ENCODE results near the gene GPRC5B.

GPRC5B gene

DNA sequence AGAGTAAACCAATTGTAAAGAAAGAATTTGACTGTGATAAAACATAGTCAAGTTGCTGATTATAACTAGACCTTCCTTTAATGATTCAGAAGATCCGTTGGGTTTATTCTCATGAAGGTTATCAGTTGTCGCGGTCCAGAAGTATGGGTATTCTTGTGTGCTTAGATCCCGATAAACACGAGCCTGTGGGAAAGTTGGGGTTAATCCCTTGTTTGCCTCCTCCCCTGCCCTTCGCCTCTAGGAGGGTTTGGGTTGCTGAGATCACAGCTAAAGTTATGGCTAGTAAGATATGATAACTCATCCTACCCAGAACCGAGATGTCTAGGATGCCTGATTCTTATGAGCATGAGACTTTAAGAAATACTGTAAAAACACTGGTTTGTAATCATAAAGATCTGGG is 66.8 kb downstream of the GPRC5B start:
- TF ChIP-seq EZH2 (optimal IDR thresholded peaks at IDR 0.05; ENCODE audit: low read depth, low read length): no peak
- TF ChIP-seq EZH2phosphoT487 (IDR thresholded peaks at IDR 0.05; ENCODE audit: low read length): no peak
- TF ChIP-seq, protein P1, sequence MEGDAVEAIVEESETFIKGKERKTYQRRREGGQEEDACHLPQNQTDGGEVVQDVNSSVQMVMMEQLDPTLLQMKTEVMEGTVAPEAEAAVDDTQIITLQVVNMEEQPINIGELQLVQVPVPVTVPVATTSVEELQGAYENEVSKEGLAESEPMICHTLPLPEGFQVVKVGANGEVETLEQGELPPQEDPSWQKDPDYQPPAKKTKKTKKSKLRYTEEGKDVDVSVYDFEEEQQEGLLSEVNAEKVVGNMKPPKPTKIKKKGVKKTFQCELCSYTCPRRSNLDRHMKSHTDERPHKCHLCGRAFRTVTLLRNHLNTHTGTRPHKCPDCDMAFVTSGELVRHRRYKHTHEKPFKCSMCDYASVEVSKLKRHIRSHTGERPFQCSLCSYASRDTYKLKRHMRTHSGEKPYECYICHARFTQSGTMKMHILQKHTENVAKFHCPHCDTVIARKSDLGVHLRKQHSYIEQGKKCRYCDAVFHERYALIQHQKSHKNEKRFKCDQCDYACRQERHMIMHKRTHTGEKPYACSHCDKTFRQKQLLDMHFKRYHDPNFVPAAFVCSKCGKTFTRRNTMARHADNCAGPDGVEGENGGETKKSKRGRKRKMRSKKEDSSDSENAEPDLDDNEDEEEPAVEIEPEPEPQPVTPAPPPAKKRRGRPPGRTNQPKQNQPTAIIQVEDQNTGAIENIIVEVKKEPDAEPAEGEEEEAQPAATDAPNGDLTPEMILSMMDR (IDR thresholded peaks at IDR 0.05; ENCODE audit: low read length): no peak
- no peaks in the 10 kb centered on the region for H3K27me3 ChIP-seq (replicated peaks; ENCODE audit: insufficient read depth, low read length)
- H3K9me2 ChIP-seq (replicated peaks; ENCODE audit: insufficient read depth, low read length): no peaks in the 10 kb centered on the region
- H3K36me3 ChIP-seq (replicated peaks; ENCODE audit: insufficient read depth, low read length): no peaks in the 10 kb centered on the region
- H3K4me3 ChIP-seq (ENCODE audit: low read length): no peak overlapping the region
- H3K79me2 ChIP-seq (ENCODE audit: low read length): no peaks in the 10 kb centered on the region
- H4K20me1 ChIP-seq (ENCODE audit: insufficient read depth, low read length): no peaks in the 10 kb centered on the region
- no peak overlapping the region for H2AFZ ChIP-seq (ENCODE audit: low read length)
- no peak overlapping the region for H3K4me2 ChIP-seq (ENCODE audit: low read depth, low read length)
- no peaks in the 10 kb centered on the region for H3K9me3 ChIP-seq (replicated peaks; ENCODE audit: insufficient read depth, low read length)
- DNase-seq: no peak
- no peak overlapping the region for H3K27ac ChIP-seq (ENCODE audit: low read length)
- no peaks in the 10 kb centered on the region for H3K4me1 ChIP-seq (ENCODE audit: low read length)
- no peaks in the 10 kb centered on the region for H3F3A ChIP-seq (ENCODE audit: insufficient read depth, low read length)
- no peak overlapping the region for H3K9ac ChIP-seq (ENCODE audit: low read length)

GRCh38 chr16:19817122-19817521 is 67.5 kb downstream of the GPRC5B start:
- Histone ChIP-seq H3K9me2 (replicated peaks; ENCODE audit: insufficient read depth, low read length) (no peaks in the 10 kb centered on the region), H2AFZ (ENCODE audit: low read length) (no peak overlapping the region), H3K79me2 (ENCODE audit: low read length) (no peaks in the 10 kb centered on the region), H3K9ac (ENCODE audit: low read length) (no peak overlapping the region), H4K20me1 (ENCODE audit: insufficient read depth, low read length) (no peaks in the 10 kb centered on the region), H3K4me3 (ENCODE audit: low read length) (no peak overlapping the region), H3K27me3 (replicated peaks; ENCODE audit: insufficient read depth, low read length) (no peaks in the 10 kb centered on the region), H3K9me3 (replicated peaks; ENCODE audit: insufficient read depth, low read length) (no peaks in the 10 kb centered on the region), H3K27ac (ENCODE audit: low read length) (no peak overlapping the region), H3F3A (ENCODE audit: insufficient read depth, low read length) (no peaks in the 10 kb centered on the region), H3K4me2 (ENCODE audit: low read depth, low read length) (no peak overlapping the region), H3K36me3 (replicated peaks; ENCODE audit: insufficient read depth, low read length) (no peaks in the 10 kb centered on the region), H3K4me1 (ENCODE audit: low read length) (no peaks in the 10 kb centered on the region)
- TF ChIP-seq, protein P1 (IDR thresholded peaks at IDR 0.05; ENCODE audit: low read length): no peak
- TF ChIP-seq EZH2 (optimal IDR thresholded peaks at IDR 0.05; ENCODE audit: low read depth, low read length) (no peak), EZH2phosphoT487 (IDR thresholded peaks at IDR 0.05; ENCODE audit: low read length) (no peak)
- DNase-seq: no peak

DNA sequence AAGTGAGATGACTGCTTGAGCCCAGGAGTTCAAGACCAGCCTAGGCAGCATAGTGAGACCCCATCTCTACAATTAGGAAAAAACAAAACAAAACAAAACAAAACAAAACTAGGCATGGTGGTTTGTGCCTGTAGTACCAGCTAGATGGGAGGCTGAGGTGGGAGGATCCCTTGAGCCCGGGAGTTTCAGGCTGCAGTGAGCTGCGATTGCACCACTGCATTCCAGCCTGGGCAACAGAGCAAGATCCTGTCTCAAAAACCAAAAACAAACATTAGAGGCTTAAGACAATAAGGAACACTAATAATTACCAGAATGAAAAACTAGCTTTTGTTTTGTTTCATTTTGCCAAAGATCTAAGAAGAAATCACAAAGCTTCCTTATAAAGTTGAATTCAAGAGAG is 69.2 kb downstream of the GPRC5B start:
- Histone ChIP-seq H4K20me1 (ENCODE audit: insufficient read depth, low read length) (no peaks in the 10 kb centered on the region), H3F3A (ENCODE audit: insufficient read depth, low read length) (no peaks in the 10 kb centered on the region), H3K9ac (ENCODE audit: low read length) (no peak overlapping the region), H3K4me3 (ENCODE audit: low read length) (no peak overlapping the region), H3K4me1 (ENCODE audit: low read length) (no peaks in the 10 kb centered on the region), H3K9me2 (replicated peaks; ENCODE audit: insufficient read depth, low read length) (no peaks in the 10 kb centered on the region), H3K27ac (ENCODE audit: low read length) (no peak overlapping the region), H3K27me3 (replicated peaks; ENCODE audit: insufficient read depth, low read length) (no peaks in the 10 kb centered on the region), H2AFZ (ENCODE audit: low read length) (no peak overlapping the region), H3K4me2 (ENCODE audit: low read depth, low read length) (no peak overlapping the region), H3K36me3 (replicated peaks; ENCODE audit: insufficient read depth, low read length) (no peaks in the 10 kb centered on the region), H3K9me3 (replicated peaks; ENCODE audit: insufficient read depth, low read length) (no peaks in the 10 kb centered on the region), H3K79me2 (ENCODE audit: low read length) (no peaks in the 10 kb centered on the region)
- DNase-seq: no peak
- TF ChIP-seq, protein P1 (IDR thresholded peaks at IDR 0.05; ENCODE audit: low read length): no peak
- TF ChIP-seq EZH2 (optimal IDR thresholded peaks at IDR 0.05; ENCODE audit: low read depth, low read length) (no peak), EZH2phosphoT487 (IDR thresholded peaks at IDR 0.05; ENCODE audit: low read length) (no peak)
